LNCAP (cell line): ENCODE data around the gene INF2.

Experiments used
- TF ChIP-seq, protein P1 (sequence below): fragments of 450-650 bp; IDR thresholded peaks from 2 replicates; pipeline ENCODE4 v1.5.1; 2017; ENCODE audit warnings: mild to moderate bottlenecking

The INF2 gene

DNA sequence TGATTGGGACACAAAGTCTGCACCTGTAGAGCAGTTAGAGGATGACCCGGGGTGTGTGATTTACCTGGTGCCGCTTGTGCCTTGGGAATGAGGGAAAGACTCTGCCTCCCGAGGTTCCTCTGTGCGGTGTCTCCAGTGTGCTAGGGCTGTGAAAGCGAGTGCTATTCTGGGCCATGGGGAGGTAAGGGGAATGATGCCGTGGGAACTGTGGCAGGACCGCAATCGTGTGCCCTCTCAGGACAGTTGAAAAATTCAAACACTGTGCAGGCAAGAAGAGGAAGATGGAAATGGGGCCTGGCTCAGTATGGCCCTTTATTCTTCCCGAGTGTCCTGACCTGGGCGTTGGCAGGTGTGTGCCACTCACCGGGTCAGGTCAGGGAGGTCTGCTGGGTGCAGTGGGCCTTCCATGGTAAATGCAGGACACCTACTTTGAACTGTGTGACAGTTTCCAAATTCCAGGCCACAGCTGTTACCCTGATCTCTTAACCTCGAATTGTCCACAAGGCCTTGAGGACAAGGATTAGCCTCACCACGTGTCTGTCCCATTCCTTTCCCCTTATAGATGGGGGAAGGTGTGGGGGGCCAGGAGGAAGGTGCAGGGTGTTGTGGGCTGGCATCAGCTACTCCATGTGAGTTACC lies 64.9 kb downstream of the INF2 start:
- TF ChIP-seq, protein P1, sequence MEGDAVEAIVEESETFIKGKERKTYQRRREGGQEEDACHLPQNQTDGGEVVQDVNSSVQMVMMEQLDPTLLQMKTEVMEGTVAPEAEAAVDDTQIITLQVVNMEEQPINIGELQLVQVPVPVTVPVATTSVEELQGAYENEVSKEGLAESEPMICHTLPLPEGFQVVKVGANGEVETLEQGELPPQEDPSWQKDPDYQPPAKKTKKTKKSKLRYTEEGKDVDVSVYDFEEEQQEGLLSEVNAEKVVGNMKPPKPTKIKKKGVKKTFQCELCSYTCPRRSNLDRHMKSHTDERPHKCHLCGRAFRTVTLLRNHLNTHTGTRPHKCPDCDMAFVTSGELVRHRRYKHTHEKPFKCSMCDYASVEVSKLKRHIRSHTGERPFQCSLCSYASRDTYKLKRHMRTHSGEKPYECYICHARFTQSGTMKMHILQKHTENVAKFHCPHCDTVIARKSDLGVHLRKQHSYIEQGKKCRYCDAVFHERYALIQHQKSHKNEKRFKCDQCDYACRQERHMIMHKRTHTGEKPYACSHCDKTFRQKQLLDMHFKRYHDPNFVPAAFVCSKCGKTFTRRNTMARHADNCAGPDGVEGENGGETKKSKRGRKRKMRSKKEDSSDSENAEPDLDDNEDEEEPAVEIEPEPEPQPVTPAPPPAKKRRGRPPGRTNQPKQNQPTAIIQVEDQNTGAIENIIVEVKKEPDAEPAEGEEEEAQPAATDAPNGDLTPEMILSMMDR: no peak

DNA sequence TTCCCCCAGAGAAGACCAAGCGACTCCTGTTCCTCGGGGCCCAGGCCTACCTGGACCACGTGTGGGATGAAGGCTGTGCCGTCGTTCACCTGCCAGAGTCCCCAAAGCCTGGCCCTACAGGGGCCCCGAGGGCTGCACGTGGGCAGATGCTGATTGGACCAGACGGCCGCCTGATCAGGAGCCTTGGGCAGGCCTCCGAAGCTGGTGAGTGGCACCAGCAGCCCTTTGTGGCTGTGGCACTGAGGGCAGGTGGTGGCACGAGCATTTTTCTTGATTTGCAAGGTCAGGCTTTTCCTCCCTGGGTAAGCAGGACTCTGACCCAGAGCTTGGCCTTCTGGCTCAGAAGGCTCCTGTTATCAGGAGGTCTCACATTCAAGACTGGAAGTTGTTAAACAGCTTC lies 66.2 kb downstream of the INF2 start:
- TF ChIP-seq, protein P1: no peak

DNA sequence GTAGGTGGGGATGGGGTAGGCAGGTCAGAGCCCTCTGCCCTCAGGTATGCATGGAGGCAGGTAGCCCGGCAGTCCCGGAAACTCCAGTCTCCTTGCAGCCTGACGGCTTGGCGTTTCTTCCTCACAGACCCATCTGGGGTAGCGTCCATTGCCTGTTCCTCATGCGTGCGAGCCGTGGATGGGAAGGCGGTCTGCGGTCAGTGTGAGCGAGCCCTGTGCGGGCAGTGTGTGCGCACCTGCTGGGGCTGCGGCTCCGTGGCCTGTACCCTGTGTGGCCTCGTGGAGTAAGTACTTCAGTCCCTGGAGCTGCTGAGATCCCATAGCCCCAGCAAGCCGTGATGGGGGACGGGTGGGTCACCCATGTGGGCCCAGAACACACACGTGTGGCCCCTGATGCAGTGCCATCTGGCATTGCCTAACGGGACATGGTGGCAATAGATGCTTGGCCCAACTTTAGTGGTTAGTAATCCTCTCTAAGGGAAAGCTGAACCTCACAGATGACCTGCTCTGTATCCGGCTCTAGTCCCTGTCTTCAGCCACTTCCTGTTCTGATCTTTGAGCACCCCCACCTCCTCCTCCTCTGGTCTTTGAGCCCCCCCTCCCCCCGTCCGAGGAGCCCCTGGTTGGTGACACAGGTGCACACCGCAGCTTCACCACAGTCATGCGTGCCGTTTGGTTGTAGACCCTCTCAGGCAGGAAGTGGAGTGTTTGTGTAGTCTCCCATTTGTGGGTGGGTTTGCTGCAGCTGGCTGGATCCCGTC lies 67.2 kb downstream of the INF2 start:
- TF ChIP-seq, protein P1: no peak

DNA sequence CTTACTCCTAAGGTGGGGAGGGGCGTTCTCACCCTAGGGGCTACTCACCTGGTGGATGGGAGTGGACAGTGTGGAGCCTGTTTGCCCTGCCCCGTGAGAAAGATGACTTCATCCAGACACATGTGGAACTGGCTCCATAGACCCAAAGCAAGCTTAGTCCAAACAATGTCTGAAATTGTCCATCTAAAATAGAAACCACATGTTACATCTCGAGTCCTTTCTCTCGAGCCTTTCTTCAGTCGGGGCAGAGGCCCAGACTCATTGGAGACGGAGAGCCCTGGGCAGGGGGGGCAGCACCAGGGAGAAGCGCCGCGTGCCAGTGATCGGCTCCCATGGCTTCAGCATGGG lies 67.8 kb downstream of the INF2 start:
- TF ChIP-seq, protein P1: no peak

DNA sequence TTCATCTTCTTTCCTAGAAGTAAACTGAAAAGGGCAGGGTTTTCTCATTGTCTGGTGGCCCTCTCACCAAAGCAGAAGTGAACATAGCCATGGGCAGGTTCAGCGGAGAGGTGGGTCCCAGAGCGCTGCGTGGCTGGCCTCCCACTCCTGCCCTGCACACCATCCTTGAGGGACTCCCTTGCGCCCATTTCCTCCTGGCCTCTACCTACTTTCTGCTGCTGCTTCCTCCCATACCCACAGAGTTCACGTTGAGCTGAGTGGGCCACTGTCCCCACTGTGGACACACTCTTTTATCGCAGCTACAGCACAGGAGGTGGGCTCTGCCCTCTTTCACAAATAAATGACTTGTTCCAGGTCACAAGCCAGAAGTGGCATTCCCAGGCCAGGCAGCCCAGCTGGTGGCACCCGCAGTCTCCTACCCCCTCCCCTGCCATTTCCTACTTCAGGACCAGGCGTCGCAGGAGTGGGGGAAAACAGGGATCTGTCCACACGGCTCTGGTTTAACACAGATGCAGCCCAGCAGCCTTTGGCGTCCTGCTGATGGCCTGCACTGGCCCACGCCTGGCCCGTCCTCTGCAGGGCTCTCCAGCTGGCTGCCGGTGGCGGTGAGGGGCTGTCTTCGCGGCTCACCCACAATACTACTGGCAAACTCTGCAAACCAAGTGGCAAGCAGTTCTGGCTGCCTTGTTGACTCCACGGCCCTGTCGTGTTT lies 68.4 kb downstream of the INF2 start:
- TF ChIP-seq, protein P1: no peak

DNA sequence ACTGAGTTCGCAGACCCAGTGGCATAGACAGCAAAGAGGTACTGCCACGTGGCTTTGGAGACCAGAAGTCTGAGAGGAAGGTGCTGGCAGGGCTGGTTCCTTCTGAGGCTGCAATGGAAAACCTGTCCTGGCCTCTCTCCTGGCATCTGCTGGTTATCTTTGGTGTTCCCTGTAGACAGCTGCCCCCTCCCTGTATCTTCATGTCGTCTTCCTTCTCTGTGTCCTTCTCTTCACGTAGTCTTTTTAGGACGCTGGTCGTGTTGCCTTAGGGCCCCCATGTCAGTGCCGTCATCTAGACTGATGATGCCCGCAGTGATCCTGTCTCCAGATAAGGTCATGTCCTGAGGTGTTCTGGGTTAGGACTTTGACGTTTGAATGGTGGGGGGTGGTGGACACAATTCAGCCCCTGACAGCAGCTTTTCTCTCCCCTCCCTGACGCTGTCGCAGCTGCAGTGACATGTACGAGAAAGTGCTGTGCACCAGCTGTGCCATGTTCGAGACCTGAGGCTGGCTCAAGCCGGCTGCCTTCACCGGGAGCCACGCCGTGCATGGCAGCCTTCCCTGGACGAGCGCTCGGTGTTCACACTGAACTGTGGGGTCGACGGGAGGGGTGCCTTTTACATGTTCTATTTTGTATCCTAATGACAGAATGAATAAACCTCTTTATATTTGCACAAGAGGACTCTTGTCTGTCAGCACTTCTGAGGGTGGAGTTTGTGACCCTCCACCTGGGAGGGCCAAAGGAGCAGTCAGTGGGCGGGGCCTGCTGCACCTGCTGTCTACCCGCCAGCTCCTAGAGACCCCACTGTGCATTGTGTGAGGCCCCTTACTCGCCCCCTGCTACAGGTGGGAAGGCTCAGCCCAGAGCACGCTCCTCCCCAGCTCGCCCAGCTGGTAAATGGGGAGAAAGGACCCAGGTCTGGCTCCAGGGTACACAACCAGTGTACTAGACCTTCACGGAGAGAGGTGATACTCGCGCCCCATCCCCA lies 69.9 kb downstream of the INF2 start:
- TF ChIP-seq, protein P1: no peak

DNA sequence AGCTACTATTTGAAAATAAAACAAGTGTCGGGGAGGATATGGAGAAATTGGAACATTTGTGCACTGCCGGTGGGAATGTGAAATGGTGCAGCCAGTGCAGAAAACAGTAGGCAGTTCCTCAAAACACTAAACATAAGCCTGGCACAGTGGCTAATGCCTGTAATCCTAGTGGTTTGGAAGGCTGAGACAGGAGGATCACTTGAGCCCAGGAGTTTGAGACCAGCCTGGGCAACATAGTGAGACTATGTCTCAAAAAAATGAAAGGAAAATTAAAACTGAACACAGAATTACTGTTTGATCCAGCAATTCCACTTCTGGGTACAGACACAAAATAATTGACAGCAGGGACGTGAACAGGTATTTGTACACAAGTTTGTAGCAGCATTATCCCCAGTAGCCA lies 76.1 kb downstream of the INF2 start:
- TF ChIP-seq, protein P1: no peak
